ENCODE measurements around the gene PCCB.
"Not testable (repeated sequence)": the region's sequence is repeated elsewhere in the genome, so short reads cannot be mapped to it uniquely, and the experiment has no call there.

PCCB gene

DNA sequence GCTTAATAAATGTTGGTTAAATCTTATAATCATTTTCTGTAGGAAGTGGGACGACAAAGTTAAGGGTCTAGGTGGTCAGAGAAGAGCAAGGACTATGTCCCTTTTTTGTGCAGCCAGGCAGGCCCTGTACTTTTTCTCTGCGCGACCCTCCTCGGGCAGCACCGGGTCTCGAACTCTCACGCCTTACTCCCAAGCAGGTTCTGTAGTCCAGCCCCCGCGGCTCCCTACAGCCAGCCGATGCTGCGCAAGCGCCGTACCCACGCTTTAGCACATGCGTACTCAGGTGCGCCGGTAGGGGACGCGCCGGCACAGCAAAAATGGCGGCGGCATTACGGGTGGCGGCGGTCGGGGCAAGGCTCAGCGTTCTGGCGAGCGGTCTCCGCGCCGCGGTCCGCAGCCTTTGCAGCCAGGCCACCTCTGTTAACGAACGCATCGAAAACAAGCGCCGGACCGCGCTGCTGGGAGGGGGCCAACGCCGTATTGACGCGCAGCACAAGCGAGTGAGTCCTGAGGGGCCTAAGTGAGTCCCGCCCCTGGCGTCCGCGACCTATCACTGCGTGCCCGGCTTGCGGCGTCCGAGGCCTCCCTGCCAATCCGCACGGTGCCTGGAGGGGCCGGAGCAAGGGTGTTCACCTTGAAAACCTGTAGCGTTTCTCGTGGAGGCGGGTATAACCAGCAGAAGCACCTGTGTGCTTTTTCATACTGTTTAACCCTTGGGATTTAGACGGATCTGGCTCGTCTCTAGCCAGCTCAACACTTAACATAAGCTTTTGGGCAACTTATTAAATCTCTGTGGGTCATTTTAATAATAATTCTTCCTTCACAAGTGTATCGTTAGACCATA, at the start of gene PCCB:
PCCB (plus strand) TSS at position 282 of the 844 bp plus-strand sequence; CDS start at position 318, 36 bp downstream.
- DNase-seq = peak; percentile 95

DNA sequence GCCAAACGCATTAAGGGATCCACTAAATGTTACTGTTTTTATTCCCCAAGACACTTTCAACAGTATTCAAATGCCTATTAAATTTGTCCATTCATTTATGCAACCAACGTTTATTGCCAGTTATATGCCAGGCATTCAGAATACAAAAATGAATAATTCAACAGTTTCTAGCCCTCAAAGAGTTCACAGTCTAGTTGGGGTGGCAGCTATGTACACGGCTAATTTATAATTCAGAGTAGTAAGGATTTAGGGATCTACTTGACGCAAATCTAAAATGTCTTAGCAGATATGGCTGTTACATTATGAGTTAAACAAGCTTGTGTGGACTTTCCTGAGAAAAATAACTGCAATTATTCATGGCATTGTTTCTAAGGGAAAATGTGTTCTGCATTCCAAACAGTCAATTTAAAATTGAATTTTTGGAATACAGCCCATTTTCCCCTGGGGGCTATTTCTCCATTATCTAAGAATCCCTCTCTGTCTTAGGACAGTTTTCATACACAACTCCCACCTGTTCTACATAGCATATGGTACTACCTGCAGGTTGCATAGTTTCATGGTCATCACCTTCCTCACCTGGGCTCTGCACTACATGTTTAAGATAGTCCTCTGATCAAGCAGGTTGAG, 42.5 kb upstream of the PCCB start:
- peak; percentile 20 for DNase-seq

DNA sequence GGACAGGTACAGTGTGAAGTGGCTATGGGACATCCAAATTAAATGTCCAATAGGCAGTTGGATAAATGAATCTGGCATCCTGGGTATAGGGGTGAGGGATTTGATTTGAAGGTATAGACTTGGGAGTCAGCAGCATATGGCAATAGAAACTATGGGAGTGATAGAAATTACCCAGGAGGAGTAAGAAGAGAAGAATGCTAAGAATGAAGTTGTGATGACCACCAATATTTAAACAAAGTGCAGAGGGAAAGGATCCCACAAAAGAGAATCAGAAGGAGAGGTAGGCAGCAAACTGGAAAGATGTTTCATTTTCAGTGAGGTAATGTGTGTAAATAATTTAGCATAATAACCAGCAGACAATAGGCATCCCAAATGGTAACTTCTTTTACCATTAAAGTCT, 40.2 kb upstream of the PCCB start:
- DNase-seq = no peak

DNA sequence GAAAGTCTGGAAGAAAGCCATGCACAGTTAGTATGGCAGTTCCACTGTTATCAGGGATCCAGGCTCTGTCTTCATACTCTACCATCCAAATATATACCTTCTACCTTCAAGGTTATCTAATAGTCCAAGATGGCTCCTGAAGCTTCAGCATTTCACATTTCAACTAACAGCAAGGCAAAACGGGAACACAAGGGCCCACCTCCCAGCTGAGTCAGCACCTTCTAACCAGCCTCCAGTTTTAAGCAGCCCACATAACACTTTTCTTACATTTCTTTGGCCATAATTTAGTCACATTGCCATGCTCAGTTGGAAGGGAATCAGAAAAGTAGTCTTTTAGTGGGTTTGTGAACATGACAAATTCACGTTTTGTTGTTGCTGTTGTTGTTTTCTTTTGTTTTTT, 38.6 kb upstream of the PCCB start:
- no peak for DNase-seq

DNA sequence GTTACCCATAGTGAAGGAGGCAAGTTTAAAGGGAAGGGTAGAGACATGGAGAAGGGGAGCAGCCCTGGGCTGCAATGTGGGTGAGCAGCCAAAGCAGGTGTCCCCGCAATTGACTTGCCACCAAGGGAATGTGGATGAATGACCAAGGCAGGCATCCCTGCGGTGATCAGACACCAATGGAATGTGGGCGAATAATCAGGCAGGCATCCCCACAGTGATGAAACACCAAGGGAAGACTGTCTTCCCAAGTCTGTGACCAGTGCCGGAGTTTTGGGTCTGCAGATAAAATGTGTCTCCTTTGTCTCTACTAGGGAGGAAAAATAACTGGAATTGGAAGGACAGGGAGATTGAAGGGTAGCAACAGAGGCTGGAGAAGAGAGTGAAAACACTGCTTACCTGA, 27.4 kb upstream of the PCCB start:
- not testable (repeated sequence) for DNase-seq

DNA sequence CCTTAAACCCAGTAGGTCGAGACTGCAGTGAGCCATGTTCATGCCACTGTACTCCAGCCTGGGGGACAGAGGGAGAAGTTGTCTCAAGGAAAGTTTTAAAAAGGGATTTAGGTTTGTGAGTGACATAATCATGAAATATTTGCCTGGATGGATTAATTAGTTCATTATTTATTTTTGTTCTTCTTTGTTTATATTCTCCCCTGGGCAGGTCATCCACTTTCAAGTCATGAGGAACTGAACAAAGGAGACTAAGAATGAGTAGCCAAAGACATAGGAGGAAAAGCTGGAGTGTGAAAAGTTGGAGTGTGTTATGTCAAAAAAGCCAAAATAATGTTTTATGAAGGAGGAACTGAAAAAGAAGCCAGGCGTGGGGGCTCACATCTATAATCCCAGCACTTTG, 17.7 kb upstream of the PCCB start:
- no peak for DNase-seq

DNA sequence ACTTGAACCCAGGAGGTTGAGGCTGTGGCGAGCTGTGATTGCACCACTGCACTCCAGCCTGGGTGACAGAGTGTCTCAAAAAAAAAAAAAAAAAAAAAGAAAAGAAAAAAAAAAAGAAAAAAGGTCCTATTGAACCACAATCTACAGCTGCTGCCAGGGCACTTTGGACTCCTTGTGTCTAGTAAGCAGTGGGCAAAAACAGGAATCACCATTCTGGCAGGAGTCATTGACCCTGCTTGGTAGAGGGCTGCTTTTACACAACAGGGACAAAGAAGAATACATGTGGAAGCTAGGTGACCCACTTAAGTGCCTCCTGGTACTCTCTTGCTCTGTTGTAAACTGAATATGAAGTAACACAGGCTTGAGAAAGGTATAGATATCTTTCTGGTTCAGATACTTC, 14.6 kb upstream of the PCCB start:
- DNase-seq = no peak

DNA sequence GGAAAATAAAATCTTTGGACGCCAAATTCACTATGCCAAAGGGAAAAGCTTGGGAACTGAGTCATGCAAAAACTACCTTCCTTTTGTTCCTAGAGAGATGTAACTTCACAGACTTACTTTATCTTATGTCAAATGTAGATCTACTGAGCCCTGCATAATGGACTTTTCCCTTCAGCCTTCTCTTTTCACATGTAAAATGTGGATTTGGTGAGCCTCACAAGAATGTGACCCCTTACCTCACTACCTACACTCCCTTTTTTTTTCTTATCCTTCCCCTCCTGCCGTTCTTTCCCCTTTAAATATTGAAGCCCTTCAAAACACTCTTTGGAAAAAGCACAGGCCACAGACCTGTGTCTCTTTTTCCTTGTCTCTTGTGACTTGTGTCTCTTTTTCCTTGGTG, 14.0 kb upstream of the PCCB start:
- DNase-seq = no peak

DNA sequence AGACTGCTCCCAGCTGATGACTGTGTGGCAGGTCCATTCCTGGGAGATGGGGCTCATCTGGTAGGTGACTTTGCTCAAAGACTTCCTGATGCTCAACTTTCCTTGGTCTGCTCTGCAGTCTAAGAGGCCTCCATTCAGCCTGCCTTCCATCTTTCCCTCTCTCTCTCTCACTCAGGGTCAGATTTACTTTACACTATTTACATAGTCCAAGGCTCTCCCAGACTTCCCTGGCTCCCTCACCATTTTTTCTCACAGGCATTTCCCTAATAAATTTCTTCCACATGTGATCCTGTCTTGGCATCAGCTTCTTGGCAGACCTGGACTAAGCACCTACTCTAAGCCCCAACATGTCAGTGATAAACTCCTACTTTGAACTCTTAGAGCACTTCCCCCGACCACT, 13.0 kb upstream of the PCCB start:
- DNase-seq = no peak

DNA sequence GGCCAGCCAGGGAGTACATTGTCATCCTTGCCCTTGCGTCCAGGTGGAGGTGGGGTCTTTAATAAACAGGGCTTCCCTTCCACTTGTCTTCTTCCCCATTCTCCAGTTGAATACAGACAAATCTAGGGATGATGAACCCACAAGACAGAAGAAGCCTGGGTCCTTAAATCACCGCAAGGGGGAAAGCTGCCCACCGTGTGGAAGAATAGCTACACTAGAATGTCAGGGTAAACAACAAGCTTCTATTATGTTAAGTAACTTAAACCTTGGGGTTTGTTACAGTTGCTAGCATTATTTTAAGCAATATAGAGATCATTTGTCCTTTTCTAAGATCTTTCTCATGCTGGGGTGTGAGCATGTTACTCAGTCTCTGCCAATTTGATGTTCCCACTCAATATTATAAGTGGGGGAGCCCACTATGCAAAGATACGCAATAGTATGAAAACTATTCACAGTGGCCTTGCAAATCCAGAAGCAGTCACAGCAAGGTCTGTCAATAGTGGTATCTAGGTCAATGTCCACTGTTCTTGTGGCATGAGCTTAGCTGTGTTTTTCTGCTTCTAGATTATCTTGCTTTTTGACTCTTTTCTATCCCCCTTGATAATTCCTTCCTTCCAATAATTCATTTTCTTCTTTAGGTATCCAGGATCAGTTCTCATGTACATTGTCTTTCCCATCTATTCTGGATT, 12.0 kb upstream of the PCCB start:
- DNase-seq = no peak

DNA sequence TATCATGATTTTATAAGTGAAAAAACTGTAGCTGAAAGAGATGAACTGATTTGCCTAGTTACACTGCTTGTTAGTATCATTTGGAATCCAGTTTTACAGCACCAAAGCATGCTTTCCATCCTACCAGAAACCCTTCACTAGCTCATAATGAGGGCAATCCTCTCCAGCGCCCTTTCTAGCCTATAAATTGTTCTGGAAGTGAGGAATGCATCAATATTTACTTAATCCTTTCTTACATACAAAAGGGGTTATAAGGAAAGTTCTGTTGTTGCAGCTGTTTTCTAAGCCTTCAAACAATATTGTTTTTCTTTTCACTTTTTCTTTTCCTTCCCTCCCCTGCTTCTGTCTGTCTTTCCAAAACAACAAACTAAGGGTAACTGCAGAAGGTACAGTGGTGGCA, 11.0 kb upstream of the PCCB start:
- no peak for DNase-seq

DNA sequence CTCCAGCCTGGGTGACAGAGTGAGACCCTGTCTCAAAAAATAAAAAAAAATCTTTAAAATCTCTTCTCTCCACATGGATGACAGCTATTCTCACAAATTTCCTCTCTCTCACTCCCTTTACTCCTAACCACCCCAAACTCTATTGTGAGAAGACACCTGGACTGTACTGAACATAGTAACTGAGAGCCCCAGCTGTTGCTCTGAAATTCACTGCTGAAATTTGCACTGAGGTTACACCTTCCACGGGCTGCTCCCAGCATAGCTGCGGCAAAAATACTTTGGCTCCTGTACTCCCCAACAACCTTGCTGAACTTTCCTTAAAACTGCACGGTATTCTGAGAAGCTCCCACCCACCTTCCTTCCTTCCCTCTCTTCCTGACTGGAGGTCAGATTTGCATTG, 4.4 kb upstream of the PCCB start:
- DNase-seq = no peak

DNA sequence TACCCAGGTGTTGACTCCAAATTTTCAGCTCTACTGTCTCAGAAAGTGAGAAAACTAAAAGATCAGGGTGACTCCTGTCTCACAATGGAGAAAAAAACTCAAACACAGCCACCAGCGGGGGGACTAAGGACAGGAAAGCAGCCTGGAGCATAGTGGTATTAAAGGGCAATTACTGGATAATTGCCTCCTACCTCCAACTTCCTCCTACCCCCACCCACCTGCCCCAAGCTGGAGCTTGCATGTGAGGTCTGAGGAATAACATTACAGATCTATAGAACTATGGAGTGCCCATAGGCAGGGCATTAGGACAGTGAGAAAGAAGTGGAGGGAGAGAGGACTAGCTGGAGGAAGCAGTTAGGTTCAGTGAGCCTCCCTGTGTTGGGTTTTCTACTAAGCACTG, 2.7 kb upstream of the PCCB start:
- DNase-seq = peak; percentile 77

DNA sequence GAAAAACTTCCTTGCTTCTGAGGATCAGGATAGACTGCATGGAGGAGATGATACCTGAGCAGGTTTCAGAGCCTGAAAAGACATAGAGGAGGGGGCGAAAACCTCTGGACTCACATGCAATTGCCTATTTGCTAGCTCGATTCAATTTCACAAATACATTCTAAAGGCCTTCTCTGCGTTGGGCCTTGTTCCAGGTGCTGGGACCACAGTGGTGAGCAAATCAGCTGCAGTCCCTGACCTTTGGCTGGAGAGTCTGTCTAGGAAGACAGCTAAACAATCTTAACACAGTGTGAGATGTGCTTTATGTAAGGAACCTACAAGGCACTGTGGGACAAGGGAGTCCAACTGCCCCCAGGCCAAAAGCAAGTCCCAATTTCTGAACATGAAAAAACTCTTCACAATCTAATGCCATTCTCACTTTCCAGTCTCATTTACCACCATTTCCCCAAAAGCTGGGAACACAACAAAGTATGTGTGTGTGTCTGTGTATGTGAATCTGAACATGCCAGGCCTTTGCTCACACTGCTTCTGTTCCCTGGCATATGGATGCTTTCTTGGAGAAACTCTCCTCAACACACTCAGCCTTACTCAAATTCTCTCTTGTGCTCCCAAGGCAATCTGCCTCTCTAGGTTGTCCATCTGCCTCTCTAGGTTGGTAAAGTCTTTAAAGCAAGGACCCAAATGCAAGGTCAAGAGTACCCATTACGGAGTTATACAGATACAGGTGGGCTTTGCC, 2.1 kb upstream of the PCCB start:
- no peak for DNase-seq

DNA sequence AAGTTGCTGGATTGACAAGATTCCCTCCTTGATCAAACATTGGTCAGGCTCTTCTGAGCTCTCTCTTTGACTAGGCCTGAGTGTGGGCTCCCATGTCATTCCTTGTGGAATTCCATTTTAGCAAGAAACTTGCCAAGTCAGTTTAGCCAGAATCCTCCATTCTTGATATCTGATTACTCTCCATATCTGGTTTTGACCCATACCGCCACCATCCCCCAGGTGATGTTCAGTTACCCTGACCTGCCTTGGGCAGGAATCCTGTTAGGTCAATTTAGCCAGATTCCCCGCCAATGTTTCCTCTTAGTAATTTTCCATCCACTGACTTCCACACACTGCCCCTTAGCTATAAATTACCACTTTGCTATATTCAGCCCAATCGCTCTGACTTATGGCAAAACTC, 1.0 kb upstream of the PCCB start:
- no peak for DNase-seq

DNA sequence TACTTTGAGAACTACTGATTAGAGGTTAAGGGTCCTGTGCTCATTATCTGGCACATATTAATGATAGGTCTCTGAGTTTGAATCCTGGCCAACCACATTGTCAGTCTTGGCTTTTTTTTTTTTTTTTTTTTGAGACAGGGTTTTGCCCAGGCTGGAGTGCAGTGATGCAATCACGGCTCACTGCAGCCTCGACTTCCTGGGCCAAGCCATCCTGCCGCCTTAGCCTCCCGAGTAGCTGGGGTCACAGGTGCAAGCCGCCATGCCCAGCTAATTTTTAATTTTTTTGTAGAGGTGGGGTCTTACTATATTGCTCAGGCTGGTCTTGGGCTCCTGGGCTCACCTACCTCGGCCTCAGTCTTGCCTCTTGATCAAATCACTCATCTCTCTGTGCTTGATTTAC, 547 bp upstream of the PCCB start:
- no peak for DNase-seq

DNA sequence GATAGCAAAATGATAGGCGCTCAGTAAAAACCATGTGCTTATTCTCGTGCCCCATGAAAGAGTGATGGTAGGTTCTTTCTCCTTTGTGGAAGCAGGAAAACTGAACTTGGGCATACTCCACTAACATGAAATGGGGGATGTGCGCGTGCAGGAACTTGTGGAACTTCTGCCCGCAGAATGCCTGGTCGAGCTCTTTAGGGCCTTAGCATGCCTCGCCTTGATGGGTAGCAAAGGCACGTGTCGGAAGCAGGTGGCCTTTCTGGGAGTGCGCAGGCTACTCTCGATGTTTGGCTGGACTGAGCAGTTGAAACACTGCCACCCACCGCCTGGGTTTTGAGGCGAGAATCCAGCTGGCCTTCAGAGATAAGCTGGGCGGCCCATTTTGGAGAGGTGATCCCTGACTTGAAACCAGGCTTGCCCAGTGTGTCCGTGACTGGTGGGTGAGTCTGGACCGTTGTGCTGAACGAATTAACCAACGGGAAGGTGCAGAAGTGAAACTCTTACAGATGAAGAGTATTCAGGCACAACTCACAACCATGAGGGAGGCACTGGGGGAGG, 842 bp downstream of the PCCB start:
- DNase-seq = peak; percentile 74

DNA sequence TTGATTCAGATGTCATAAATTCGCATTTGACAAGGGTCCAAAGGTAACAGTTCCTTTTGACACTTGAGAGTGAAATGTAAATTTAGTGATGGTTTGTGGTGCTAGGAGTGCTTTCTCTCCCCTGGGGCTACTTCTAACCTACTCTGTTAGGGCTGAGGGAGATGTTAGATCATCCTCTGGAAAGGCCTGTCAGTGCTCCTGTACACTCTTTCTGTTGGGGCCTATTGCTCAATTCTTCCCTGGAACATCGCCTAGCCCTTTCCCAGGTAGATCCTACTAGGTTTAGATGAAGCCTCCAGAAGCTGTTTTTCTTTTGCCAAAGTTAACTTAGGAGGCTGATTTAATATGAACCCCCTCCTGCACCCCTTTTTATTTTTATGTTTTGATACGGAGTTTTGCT, 1.4 kb downstream of the PCCB start:
- peak; percentile 31 for DNase-seq

DNA sequence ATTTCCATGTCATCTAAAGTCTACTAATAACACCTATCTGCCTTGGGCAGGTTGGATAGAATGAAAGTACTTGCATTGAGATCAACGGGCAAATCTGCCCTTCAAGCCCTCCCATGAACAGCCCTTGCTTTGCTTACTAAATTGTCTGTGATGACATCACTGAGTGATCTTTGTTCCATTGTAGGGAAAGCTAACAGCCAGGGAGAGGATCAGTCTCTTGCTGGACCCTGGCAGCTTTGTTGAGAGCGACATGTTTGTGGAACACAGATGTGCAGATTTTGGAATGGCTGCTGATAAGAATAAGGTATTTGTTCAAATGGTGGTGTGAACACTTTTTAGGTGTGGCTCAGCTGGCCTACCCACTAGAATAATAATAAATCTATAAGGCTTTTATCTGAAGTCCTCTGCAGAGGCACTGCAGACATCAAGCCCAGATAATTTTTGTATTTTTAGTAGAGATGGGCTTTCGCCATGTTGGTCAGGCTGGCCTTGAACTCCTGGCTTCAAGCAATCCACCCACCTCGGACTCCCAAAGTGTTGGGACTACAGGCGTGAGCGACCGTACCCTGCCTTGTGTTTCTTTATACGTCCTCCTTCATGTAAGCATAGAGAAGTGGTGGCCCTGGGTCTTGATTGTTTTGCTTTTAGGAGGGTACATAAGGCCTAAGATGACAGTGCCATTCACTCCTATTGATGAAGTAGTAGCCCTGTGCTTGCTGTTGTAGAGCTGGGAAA, 5.7 kb downstream of the PCCB start:
- DNase-seq = no peak

DNA sequence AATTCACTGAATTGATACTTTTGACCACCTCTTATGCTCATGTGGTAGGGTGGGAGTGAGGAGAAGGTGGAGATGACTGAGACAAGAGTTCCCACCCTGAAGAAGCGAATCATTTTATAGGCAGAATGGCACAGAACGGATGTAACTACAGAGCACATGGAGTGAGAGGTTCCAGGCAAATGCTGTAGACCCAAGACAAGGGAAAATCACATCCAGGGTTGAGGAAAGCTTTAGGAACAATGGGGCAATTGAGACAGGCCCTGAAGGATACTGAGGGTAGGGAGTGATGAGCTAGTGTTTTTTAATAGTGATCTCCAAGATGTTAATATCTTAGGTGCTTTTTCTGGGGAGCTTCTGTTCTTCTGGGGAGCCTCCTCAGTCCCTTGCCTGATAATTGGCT, 8.1 kb downstream of the PCCB start:
- DNase-seq = no peak

DNA sequence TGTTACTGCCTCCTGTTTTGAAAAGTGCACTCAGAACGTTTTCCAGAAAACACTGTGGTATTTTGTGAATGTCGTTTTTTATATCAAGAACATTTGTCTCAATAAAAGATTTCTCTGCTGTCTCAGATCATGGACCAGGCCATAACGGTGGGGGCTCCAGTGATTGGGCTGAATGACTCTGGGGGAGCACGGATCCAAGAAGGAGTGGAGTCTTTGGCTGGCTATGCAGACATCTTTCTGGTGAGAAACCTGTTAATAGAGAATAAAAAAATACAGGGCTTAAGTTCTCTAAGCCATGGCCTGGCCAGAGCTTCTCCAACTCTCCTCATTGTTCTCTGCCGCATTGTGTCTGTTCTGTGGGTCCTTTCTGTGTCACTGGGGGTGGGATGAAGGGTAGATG, 11.7 kb downstream of the PCCB start:
- no peak for DNase-seq

DNA sequence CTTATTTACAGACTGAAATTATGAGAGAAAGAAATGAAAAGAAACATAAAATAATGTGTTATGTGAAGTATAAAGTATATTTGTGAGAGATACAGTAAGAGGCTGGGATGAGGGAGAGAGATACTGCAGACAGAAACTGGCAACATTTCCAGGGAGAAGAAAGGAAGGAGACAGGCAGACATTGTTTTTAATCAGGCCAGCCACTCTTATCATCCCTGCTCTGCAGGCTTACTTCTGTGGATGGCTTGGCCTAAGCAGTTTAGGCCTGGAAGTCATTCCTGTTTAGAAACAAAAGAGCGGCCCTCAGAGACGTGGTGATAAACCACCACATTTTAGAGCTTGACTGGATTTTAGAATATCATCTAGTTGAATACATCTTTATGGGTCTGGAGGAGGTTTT, 12.4 kb downstream of the PCCB start:
- DNase-seq = no peak
